NCI-H2196 (cell line): ENCODE data around the gene OGDH.
"Not testable (repeated sequence)": the region's sequence is repeated elsewhere in the genome, so short reads cannot be mapped to it uniquely, and the experiment has no call there.

Source experiments
- DNase-seq: peaks from one replicate; lab custom pipeline; 2025; ENCODE audit not compliant: unreplicated experiment; lab: John Stamatoyannopoulos, UW

Gene OGDH

DNA sequence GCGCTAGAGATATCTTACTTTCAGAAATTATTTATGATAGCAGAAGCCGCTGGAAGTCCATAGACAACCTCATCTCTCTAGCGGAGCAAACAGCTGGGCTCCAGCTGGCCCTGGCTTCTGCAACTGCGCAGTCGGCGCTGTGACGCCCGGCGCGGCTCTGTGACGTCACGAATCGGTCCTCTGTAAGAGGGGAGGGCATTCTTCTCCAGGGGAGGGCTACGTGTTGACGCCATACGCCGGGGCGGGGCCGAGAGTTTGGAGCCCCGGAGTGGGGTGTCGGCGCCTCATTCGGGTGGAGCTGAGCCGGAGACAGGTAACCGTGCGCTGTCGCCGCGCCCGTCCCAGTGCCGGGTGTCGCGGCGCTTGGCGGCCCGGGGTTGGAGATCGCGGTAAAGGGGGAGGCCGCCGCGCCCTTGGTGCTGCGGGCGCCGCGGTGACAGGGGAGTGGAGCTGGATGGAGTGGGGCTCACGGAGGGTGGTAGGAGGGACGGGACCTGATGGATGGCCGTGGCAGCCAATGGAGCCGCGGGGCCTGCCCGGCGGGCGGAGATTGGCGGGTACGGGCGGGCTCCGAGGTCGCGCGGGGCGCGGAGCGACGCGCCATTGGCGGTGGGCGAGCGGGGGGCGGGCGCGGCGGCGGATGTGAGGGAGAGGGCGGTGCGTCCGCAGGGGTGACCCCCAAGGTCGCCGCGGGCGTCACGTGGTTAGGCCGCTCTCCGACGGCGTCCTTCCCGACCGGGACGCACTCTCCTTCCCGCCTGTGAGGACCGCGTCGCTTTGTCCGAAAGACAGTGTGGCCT, at the start of gene OGDH:
Gene OGDH, plus strand, starts transcription at position 287 of the 800 bp plus-strand sequence. CDS start 17,717 bp downstream, outside the sequence.
- DNase-seq = peak; percentile 99

DNA sequence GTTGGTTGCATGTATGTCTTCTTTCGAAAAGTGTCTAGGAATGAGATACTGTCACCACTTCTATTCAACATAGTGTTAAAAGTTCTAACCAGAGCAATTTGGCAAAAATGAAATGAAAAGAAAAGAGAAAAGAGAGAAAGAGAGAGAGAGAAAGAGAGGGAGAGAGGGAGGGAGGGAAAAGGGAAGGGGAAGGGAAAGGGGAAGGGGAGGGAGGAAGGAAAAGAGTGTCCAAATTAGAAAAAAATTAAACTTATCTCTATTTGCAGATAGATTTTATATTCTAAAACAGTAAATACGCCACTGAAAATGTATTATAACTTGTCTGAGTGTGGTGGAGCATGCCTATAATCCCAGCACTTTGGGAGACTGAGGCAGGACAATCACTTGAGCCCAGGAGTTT, 48.9 kb upstream of the OGDH start:
- DNase-seq = no peak

DNA sequence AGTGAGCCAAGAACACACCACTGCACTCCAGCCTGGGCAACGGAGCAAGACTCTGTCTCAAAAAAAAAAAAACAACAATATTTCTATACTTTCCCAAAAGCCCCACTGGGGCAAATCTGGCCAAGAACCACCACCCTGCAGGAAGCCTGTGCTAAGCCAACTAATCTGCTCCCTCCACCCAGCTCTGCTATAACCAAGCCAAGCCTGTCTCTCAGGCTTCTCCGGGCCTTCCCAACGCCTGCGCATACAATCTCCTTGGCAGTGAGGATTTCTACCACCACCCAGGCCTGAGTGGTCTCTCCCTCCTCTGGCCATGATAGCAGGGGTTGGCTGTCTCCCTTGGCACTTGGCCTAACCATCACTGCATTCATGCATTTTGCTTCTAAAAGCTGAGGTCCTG, 46.9 kb upstream of the OGDH start:
- no peak for DNase-seq

DNA sequence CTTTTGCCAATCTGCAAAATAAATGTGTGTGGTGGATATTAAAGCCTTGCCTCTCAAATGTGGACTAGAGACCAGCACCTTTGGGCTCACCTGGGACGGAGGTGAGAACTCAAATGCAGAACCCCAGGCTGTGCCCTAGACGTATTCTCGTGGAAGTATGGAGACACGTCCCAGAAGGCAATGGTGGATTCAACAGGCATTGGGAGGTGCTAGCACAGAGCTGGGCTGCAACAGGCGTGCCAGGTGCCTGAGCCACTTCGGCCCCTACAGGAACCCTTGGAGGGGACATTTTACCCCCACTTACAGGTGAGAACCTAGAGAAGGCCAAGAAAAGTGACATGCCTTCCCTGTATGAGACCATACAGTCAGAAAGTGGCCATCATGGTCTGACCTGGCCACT, 44.9 kb upstream of the OGDH start:
- DNase-seq = no peak

GRCh38 chr7:44561962-44562621, 44.3 kb upstream of the OGDH start:
- DNase-seq = no peak

- not testable (repeated sequence) for DNase-seq
Observed at GRCh38 chr7:44562622-44562962, 43.8 kb upstream of the OGDH start.

DNA sequence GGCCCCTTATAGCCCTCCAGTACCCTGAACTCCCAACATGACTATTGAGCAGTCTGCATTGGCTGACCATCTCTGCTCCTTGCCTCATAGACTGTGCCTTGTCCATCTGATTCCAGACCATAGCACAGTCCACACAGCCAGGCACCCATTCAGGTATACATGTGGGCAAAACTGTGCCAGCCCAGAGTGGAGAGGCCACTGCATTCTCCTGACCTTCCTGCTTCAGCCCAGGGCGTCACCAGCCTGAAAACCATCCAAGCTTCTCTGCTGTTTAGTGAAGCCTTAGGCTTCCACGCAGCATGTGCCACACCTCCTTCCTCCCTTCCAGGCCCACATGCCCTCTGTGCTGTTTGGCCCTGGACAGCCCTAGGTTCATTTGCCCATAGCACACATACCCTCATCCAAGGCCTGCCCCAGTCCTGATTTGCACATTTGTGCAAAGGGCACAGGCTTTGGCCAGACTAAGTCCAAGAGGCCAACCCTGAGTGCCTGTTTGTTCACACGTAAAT, 43.2 kb upstream of the OGDH start:
- no peak for DNase-seq

DNA sequence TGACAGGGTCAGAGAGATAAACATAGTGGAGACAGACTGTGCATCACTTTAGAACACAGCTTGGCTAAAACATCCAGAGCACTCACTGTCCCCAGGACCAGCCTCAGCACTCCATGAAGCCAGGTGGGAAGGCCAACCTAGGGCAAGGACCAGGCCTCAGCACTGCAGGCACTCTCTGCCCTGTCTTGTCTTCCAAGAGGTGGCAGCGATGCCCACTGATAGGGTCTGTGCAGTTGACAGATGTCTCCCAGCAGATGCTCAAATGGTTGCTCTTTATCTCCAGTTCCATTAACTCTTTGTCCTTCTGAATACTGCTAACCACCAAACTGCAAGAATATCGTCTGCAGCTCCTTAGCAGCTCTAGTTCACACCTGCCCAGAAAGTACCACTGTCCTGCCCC, 41.8 kb upstream of the OGDH start:
- no peak for DNase-seq

- peak; percentile 80 for DNase-seq
Observed at GRCh38 chr7:44565097-44565794, 41.2 kb upstream of the OGDH start.

DNA sequence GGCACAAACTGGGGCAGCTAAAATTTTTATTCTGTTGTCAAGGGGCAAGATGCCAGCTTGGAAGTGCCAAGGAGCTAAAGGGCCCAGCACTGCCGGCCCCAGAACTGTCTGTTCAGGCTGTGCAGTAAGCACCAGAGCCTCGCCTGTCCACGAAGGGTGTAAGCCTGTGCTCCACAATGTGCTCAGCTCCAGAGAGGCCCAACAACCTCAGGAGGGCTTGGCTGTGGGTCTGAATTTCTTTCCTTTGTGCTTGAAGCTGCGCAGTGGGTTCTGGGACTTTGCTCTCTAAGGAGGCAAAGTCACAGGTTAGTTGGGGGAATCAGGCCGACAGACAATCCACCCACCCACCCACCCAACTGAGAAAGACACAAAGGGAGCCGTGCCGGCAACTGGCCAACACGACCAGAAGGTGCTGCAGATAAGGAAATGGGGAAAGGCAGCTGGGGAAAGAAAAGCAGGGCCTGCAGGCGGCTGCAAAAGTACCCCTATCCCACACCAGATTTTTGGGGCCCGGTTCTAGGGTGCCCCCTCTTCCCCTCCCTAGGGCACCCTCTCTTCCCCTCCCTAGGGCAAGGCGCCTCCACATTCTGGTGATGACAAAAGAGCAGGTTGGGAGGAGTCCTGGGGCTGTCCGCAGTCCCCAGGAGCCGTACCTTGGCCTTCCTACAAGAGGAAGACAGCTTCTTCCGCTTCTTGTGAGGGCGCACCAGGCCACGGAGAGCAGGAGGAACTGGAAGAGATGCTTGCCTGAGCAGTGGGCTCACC, 40.5 kb upstream of the OGDH start:
- no peak for DNase-seq

- no peak for DNase-seq
Observed at GRCh38 chr7:44566680-44567079, 39.7 kb upstream of the OGDH start.

- no peak for DNase-seq
Observed at GRCh38 chr7:44567884-44568283, 38.5 kb upstream of the OGDH start.

- DNase-seq = no peak
Observed at GRCh38 chr7:44568771-44569560, 37.5 kb upstream of the OGDH start.

DNA sequence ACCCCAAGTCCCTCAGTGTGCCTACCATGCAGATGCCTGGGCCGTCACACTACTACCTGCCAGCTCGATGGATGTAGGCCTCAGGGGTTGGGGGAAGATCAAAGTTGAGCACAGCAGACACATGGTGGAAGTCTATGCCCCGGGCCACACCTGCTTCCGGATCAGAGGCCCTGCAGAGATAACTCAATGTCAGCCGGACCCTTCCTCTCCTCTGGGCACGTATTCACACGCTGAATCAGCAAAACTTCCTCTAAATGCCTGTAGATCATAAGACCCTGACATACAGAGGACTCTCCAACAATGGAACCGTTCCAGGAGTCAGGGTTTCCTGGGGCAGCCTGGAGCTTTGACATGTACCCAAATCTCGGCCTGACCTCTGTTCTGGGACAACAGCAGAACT, 36.5 kb upstream of the OGDH start:
- no peak for DNase-seq

- no peak for DNase-seq
Observed at GRCh38 chr7:44572771-44573170, 33.7 kb upstream of the OGDH start.

DNA sequence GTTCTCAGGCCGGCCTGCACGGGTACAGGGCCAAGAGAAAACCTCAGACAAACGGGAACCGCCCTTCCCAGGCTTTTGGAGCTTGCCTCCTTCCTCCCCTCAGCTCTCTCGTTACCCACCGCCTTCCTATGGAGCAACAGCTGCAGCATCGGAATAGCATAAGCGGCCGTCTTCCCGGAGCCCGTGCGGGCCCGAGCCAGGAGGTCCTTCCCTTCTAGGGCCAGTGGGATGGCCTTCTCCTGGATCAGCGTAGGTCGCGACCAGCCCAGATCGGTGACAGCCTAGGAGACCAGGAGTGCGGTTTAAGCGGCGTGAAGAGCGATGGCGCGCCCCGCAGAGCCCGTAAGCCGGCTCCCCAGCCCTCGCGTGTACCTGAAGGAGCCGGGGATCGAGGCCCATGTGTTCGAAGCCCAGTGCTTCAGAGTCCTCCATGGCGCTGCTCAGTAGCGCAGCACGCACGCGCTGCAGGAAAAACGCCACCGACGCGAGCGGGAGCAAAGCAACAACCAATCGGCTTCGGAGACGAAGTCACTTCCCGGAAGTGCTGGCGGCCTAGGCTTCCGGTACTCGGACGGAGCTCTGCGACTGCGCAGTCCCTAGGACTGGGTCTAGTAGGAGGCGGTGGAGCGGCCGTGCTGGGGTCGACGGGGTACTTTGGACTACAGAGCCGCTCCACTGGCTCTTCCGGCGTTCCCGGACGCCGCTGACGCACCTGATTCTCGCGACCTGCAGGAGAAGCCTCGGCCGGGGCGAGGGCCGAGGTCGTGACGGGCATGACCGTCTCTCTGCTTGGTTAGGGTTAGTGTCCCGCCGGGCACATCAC, 32.8 kb upstream of the OGDH start, which contains the start of gene DDX56:
Gene DDX56, minus strand, starts transcription at position 445 of the 823 bp plus-strand sequence. Its CDS starts 13 bp downstream, at position 432.
- DNase-seq = peak; percentile 98

GRCh38 chr7:44574287-44574872, 32.0 kb upstream of the OGDH start:
- no peak for DNase-seq

DNA sequence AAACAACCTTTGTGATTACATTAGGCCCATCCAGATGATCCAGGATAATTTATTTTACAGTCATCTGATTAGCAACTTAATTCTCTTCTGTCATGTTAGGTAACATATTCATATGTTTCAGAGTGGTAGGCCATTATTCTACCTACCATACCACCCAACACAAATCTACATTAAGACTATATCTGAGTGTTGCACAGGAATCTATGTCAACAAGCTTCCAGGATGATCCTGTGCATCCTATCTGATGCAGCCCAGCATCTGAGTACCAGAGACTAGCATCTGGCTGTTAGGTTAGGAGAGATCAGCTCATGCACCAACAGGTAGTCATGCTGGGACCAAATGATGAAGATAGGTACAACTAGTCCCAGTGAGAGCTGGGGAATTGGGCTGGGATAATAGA, 31.4 kb upstream of the OGDH start:
- DNase-seq = no peak

GRCh38 chr7:44576228-44576627, 30.2 kb upstream of the OGDH start:
- no peak for DNase-seq
